Upper lobe of left lung (tissue), 6 donors: ENCODE data around the gene TTC9C. TPM values are rescaled to one million over a fixed set of nuclear protein-coding genes. Genes with fewer than 3 reads are reported as not detected.
A peak's percentile ranks its signal among the peaks of the same experiment; 100 is the strongest.

Experiments
- ATAC-seq, 2 donors: fragments of 200-7000 bp; cut with Tn5 transposase; one replicate each; pipeline ENCODE4 v1.9.1; 2022; ENCODE audit warnings: mild to moderate bottlenecking in 2 of 2, moderate library complexity in 2 of 2; ENCODE audit not compliant: low FRiP score in 2 of 2
- DNase-seq, 2 donors: peaks; one replicate each; pipeline ENCODE4 v3.0.0-alpha.2; 2019 to 2020
- H3K27ac ChIP-seq, 4 donors: fragments of 200-600 bp; sonication (generic); one replicate each; pipeline ENCODE4 v1.5.1; 2016 to 2019
- H3K27me3 ChIP-seq, 4 donors: fragments of 200-600 bp; sonication (generic); one replicate each; pipeline ENCODE4 v1.5.1; 2017 to 2019
- H3K36me3 ChIP-seq, 4 donors: fragments of 200-600 bp; sonication (generic); one replicate each; pipeline ENCODE4 v1.5.1; 2016 to 2019
- H3K4me1 ChIP-seq, 4 donors: fragments of 200-600 bp; sonication (generic); one replicate each; pipeline ENCODE4 v1.5.1; 2018 to 2019
- H3K4me3 ChIP-seq, 4 donors: fragments of 200-600 bp; sonication (generic); one replicate each; pipeline ENCODE4 v1.5.1; 2017 to 2019; ENCODE audit warnings: mild to moderate bottlenecking in 2 of 4, moderate library complexity in 1 of 4
- H3K9me3 ChIP-seq, 4 donors: fragments of 200-600 bp; sonication (generic); one replicate each; pipeline ENCODE4 v1.5.1; 2018 to 2019
- CTCF ChIP-seq, 6 experiments: fragments of 450-650 bp in 4 of 6; fragments of 200-600 bp in 2 of 6; sonication (generic) in 2 of 6; IDR thresholded peaks; one replicate each; pipeline ENCODE4 v1.5.1; 2016 to 2019; ENCODE audit warnings: antibody characterized with exemption in 6 of 6
- EP300 ChIP-seq, 4 donors: sonication (generic); formaldehyde crosslinking; IDR thresholded peaks; one replicate each; pipeline ENCODE4 v1.5.1; 2017; ENCODE audit warnings: antibody characterized with exemption in 4 of 4, control low read depth in 2 of 4
- POLR2A ChIP-seq, 4 donors: fragments of 450-650 bp; IDR thresholded peaks; one replicate each; pipeline ENCODE4 v1.5.1; 2016 to 2017; ENCODE audit warnings: antibody characterized with exemption in 4 of 4, mild to moderate bottlenecking in 2 of 4
- POLR2AphosphoS5 ChIP-seq, 2 donors: sonication (generic); formaldehyde crosslinking; IDR thresholded peaks; one replicate each; pipeline ENCODE4 v1.5.1; 2017; ENCODE audit warnings: antibody characterized with exemption in 2 of 2
- WGBS, 2 donors: methylation state at CpG; one replicate each; pipeline ENCODE4 v1.1.5; 2017 to 2018; 5-methylcytosine and 5-hydroxymethylcytosine counted together
- total RNA-seq, 6 donors: library from RNA; depleted of rRNA in 4 of 6; stranded (reverse); fragments of >200 nt in 4 of 6; gene quantifications; one replicate each; pipeline versions ENCODE4 v1.1.0 to v1.2.1, GENCODE V29; 2016 to 2021
- donor health status: DM: no; HTN: no; CAD: no; lungs with moderate emphysema.
- donor health status: DM: no; HTN: yes; CAD: no; lungs with severe emphysema.

TTC9C gene
- 10 to 100 TPM; 18.9 to 31.5 (median 28.6) TPM for total RNA-seq

GRCh38 chr11:62728171-62728988 is at the start of gene TTC9C:
Gene TTC9C (plus strand): TSS chr11:62728486. CDS start chr11:62728849, 363 bp downstream.
- Histone ChIP-seq H3K36me3 (peaks cover 9 to 42% (median 14%) of the 10 kb centered on the region in 4 donors), H3K4me3 (peak within 1 kb of the TSS; percentile 84 to 100 (median 98)), H3K4me1 (peaks cover 35 to 59% (median 48%) of the 10 kb centered on the region in 4 donors), H3K27ac (peak within 1 kb of the TSS; percentile 86 to 95 (median 93)), H3K9me3 (no peaks in the 10 kb centered on the region), H3K27me3 (no peaks in the 10 kb centered on the region)
- TF ChIP-seq POLR2AphosphoS5 (IDR thresholded peaks at IDR 0.05) (peak; percentile 85 to 89), CTCF (IDR thresholded peaks at IDR 0.05) (no peak), POLR2A (IDR thresholded peaks at IDR 0.05) (peak in 2 of 4 donors; percentile 70 to 84), EP300 (IDR thresholded peaks at IDR 0.05) (no peak)
- peak; percentile 85 to 92 for DNase-seq
- 0% methylated on average over 22 to 29 of the region's 29 CpGs for WGBS, 2 donors
- peak; percentile 83 to 92 for ATAC-seq

- H3K36me3 ChIP-seq: peaks cover 2 to 35% (median 15%) of the 10 kb centered on the region in 4 donors
- 8 to 21% methylated on average over 19 to 52 of the region's 55 CpGs for WGBS, 2 donors
- H3K27ac ChIP-seq: peak within 1 kb of the TSS; percentile 88 to 96 (median 92)
- no peaks in the 10 kb centered on the region for H3K9me3 ChIP-seq
- peak within 1 kb of the TSS; percentile 79 to 95 (median 88) for H3K4me3 ChIP-seq
- TF ChIP-seq POLR2AphosphoS5 (IDR thresholded peaks at IDR 0.05) (peak; percentile 94 to 97), EP300 (IDR thresholded peaks at IDR 0.05) (peak in 2 of 4 donors; percentile 12 to 64), POLR2A (IDR thresholded peaks at IDR 0.05) (peak in 3 of 4 donors; percentile 56 to 85 (median 57)), CTCF (IDR thresholded peaks at IDR 0.05) (peak in 1 of 6 experiments; percentile 12)
- peak; percentile 93 to 96 for ATAC-seq
- DNase-seq: peak; percentile 89 to 92
- peaks cover 15 to 43% (median 24%) of the 10 kb centered on the region in 4 donors for H3K4me1 ChIP-seq
- H3K27me3 ChIP-seq: no peaks in the 10 kb centered on the region
Observed at GRCh38 chr11:62678770-62679696, 49.3 kb upstream of the TTC9C start, which contains the start of gene UBXN1. Gene UBXN1 (minus strand): TSS chr11:62679073. CDS start chr11:62678923, 150 bp downstream.

- ATAC-seq: peak; percentile 81 to 82
- TF ChIP-seq CTCF (IDR thresholded peaks at IDR 0.05) (peak; percentile 38 to 60 (median 46)), POLR2A (IDR thresholded peaks at IDR 0.05) (no peak)
Observed at GRCh38 chr11:62680825-62681240, 47.5 kb upstream of the TTC9C start.

GRCh38 chr11:62682518-62682917 is 45.8 kb upstream of the TTC9C start:
- Histone ChIP-seq H3K27ac (no peak overlapping the region), H3K4me3 (no peak overlapping the region), H3K36me3 (peaks cover 0 to 4% (median under 1%) of the 10 kb centered on the region in 4 donors), H3K27me3 (peaks cover 0 to 3% (median 1%) of the 10 kb centered on the region in 4 donors), H3K4me1 (peaks cover 15 to 34% (median 22%) of the 10 kb centered on the region in 4 donors), H3K9me3 (no peaks in the 10 kb centered on the region)
- TF ChIP-seq EP300 (IDR thresholded peaks at IDR 0.05): no peak
- TF ChIP-seq CTCF (IDR thresholded peaks at IDR 0.05): no peak
- TF ChIP-seq POLR2A (IDR thresholded peaks at IDR 0.05): no peak
- no peak for TF ChIP-seq POLR2AphosphoS5 (IDR thresholded peaks at IDR 0.05)
- DNase-seq (no peak), ATAC-seq (no peak)
- 88 to 93% methylated on average over 7 of the region's 7 CpGs for WGBS, 2 donors

More at GRCh38 chr11:62680825-62681240, 47.5 kb upstream of the TTC9C start:
- DNase-seq: peak in 1 of 2 donors; percentile 53
- no peak overlapping the region for H3K4me3 ChIP-seq
- no peaks in the 10 kb centered on the region for H3K27me3 ChIP-seq
- H3K36me3 ChIP-seq: peaks cover 0 to 21% (median 12%) of the 10 kb centered on the region in 4 donors
- peak overlapping the region in 2 of 4 donors; percentile 25 to 48 for H3K27ac ChIP-seq
- WGBS, 2 donors: 32 to 44% methylated on average over 2 to 4 of the region's 4 CpGs
- no peaks in the 10 kb centered on the region for H3K9me3 ChIP-seq
- peaks cover 15 to 43% (median 24%) of the 10 kb centered on the region in 4 donors for H3K4me1 ChIP-seq
